Mesenchymal stem cell (in vitro differentiated cells and primary cell): ENCODE results near the gene KIF21A.

ENCODE experiments used
- DNase-seq: peaks from one replicate; pipeline ENCODE4 v3.0.0-alpha.2; 2013
- H2AFZ ChIP-seq: one replicate; pipeline ENCODE4 v1.6.1; 2013; ENCODE audit warnings: low read depth, mild to moderate bottlenecking, control low read depth, inconsistent platforms, low read length, moderate library complexity
- H2AK5ac ChIP-seq: 2 replicates; pipeline ENCODE4 v1.6.1; 2013; ENCODE audit warnings: low read length, moderate library complexity, mild to moderate bottlenecking, inconsistent platforms; ENCODE audit not compliant: severe bottlenecking
- H2BK120ac ChIP-seq: one replicate; pipeline ENCODE4 v1.6.1; 2013; ENCODE audit warnings: low read depth, mild to moderate bottlenecking, inconsistent platforms, low read length, moderate library complexity
- H2BK12ac ChIP-seq, 2 experiments: one replicate each; pipeline ENCODE4 v1.6.1; 2013; ENCODE audit warnings: inconsistent platforms in 2 of 2, low read length in 2 of 2, mild to moderate bottlenecking in 2 of 2, moderate library complexity in 2 of 2, control low read depth in 1 of 2
- H2BK15ac ChIP-seq: one replicate; pipeline ENCODE4 v1.6.1; 2013; ENCODE audit warnings: mild to moderate bottlenecking, low read depth, inconsistent platforms; ENCODE audit not compliant: poor library complexity, severe bottlenecking
- H2BK5ac ChIP-seq: 2 replicates; pipeline ENCODE4 v1.6.1; 2013; ENCODE audit warnings: low read depth, mild to moderate bottlenecking, low read length, control low read depth, inconsistent platforms; ENCODE audit not compliant: poor library complexity, severe bottlenecking
- H3K14ac ChIP-seq, 2 experiments: one replicate each; pipeline ENCODE4 v1.6.1; 2013; ENCODE audit warnings: inconsistent platforms in 2 of 2, low read length in 2 of 2, control low read depth in 1 of 2, mild to moderate bottlenecking in 1 of 2, moderate library complexity in 1 of 2
- H3K18ac ChIP-seq, 2 experiments: one replicate each; pipeline ENCODE4 v1.6.1; 2013; ENCODE audit warnings: inconsistent platforms in 2 of 2, low read length in 2 of 2, control low read depth in 1 of 2, low read depth in 1 of 2, mild to moderate bottlenecking in 1 of 2
- H3K23ac ChIP-seq, 2 experiments: one replicate each; pipeline ENCODE4 v1.6.1; 2013; ENCODE audit warnings: inconsistent platforms in 2 of 2, low read length in 2 of 2, mild to moderate bottlenecking in 2 of 2, moderate library complexity in 2 of 2, control low read depth in 1 of 2
- H3K27ac ChIP-seq: 2 replicates; pipeline ENCODE4 v1.5.1; 2013; ENCODE audit warnings: mild to moderate bottlenecking, moderate library complexity, low read length, control low read depth, inconsistent platforms; ENCODE audit not compliant: poor library complexity, severe bottlenecking
- H3K27me3 ChIP-seq, 2 experiments: 2 replicates each; pipeline versions ENCODE4 v1.6.1 to v1.7.0; 2013; ENCODE audit warnings: low read length in 2 of 2, mild to moderate bottlenecking in 2 of 2, moderate library complexity in 2 of 2, control low read depth in 1 of 2, inconsistent platforms in 1 of 2; ENCODE audit not compliant: control insufficient read depth in 1 of 2, insufficient read depth in 1 of 2
- H3K36me3 ChIP-seq, 2 experiments: 2 replicates each; pipeline versions ENCODE4 v1.6.1 to v1.7.0; 2013; ENCODE audit warnings: low read length in 2 of 2, control low read depth in 1 of 2, inconsistent platforms in 1 of 2, low read depth in 1 of 2, mild to moderate bottlenecking in 1 of 2; ENCODE audit not compliant: insufficient read depth in 2 of 2, control insufficient read depth in 1 of 2
- H3K4ac ChIP-seq, 2 experiments: one replicate each; pipeline ENCODE4 v1.6.1; 2013; ENCODE audit warnings: inconsistent platforms in 2 of 2, low read length in 2 of 2, mild to moderate bottlenecking in 2 of 2, moderate library complexity in 2 of 2, control low read depth in 1 of 2, low read depth in 1 of 2
- H3K4me1 ChIP-seq: 2 replicates; pipeline ENCODE4 v1.6.1; 2013; ENCODE audit warnings: low read depth, low read length, control low read depth; ENCODE audit not compliant: control insufficient read depth, insufficient read depth
- H3K4me2 ChIP-seq: 2 replicates; pipeline ENCODE4 v1.6.1; 2013; ENCODE audit warnings: low read length, mild to moderate bottlenecking, inconsistent platforms; ENCODE audit not compliant: poor library complexity, severe bottlenecking
- H3K4me3 ChIP-seq, 2 experiments: 2 replicates each; pipeline versions ENCODE4 v1.5.1 to v1.7.0; 2013; ENCODE audit warnings: low read length in 2 of 2, mild to moderate bottlenecking in 2 of 2, control low read depth in 1 of 2, low read depth in 1 of 2; ENCODE audit not compliant: insufficient read depth in 1 of 2
- H3K79me1 ChIP-seq: replicated peaks from 2 replicates; pipeline ENCODE4 v1.6.1; 2013; ENCODE audit warnings: mild to moderate bottlenecking, control low read depth, low read length, inconsistent platforms; ENCODE audit not compliant: poor library complexity, severe bottlenecking
- H3K9ac ChIP-seq: 2 replicates; pipeline ENCODE4 v1.7.0; 2013; ENCODE audit warnings: mild to moderate bottlenecking, low read length, moderate library complexity
- H3K9me3 ChIP-seq: 2 replicates; pipeline ENCODE4 v1.7.0; 2013; ENCODE audit warnings: mild to moderate bottlenecking, low read length; ENCODE audit not compliant: control insufficient read depth
- H4K8ac ChIP-seq: one replicate; pipeline ENCODE4 v1.6.1; 2013; ENCODE audit warnings: inconsistent platforms, mild to moderate bottlenecking, low read length, moderate library complexity
- H4K91ac ChIP-seq: one replicate; pipeline ENCODE4 v1.6.1; 2013; ENCODE audit warnings: mild to moderate bottlenecking, low read length, inconsistent platforms
- WGBS: methylation state at CpG from one replicate; pipeline ENCODE4 v1.1.7; 2013; ENCODE audit warnings: mixed read lengths; 5-methylcytosine and 5-hydroxymethylcytosine counted together

Gene KIF21A

DNA sequence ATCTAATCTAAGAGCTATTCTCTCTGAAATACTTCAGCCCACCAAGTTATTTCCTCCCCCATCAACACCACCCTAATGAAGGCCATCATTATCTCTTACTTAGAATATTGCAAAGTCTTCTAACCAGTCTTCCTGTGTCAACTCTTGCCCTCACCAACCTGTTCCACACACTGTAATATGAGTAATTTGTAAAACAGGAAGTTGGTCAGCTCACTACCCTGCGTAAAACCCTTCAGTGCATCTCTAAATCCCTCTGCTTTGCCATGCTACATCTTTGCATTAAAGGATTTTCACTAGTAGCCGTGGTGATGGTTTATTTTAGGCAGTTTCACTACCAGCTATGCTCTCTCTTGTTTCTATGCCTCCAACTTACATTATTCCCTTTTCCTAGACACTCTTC is 70.0 kb downstream of the KIF21A start:
- no peak overlapping the region for H2BK5ac ChIP-seq
- no peaks in the 10 kb centered on the region for H3K27me3 ChIP-seq
- H2AK5ac ChIP-seq: no peak overlapping the region
- no peak overlapping the region for H2BK120ac ChIP-seq
- no peak overlapping the region for H3K4me2 ChIP-seq
- H3K9me3 ChIP-seq: no peaks in the 10 kb centered on the region
- peaks cover 7% of the 10 kb centered on the region for H3K79me1 ChIP-seq
- no peak overlapping the region for H3K4me3 ChIP-seq
- H2AFZ ChIP-seq: no peak overlapping the region
- H3K18ac ChIP-seq: peak overlapping the region in 1 of 2 experiments; percentile 21
- no peak overlapping the region for H3K23ac ChIP-seq
- no peak overlapping the region for H4K91ac ChIP-seq
- no peaks in the 10 kb centered on the region for H3K36me3 ChIP-seq
- H2BK12ac ChIP-seq: no peak overlapping the region
- H3K9ac ChIP-seq: no peak overlapping the region
- WGBS: 65% methylated on average over 2 of the region's 2 CpGs
- no peak overlapping the region for H3K14ac ChIP-seq
- no peak overlapping the region for H3K4ac ChIP-seq
- no peak overlapping the region for H2BK15ac ChIP-seq
- no peak overlapping the region for H4K8ac ChIP-seq
- no peak overlapping the region for H3K27ac ChIP-seq
- H3K4me1 ChIP-seq: no peaks in the 10 kb centered on the region
- DNase-seq: no peak

DNA sequence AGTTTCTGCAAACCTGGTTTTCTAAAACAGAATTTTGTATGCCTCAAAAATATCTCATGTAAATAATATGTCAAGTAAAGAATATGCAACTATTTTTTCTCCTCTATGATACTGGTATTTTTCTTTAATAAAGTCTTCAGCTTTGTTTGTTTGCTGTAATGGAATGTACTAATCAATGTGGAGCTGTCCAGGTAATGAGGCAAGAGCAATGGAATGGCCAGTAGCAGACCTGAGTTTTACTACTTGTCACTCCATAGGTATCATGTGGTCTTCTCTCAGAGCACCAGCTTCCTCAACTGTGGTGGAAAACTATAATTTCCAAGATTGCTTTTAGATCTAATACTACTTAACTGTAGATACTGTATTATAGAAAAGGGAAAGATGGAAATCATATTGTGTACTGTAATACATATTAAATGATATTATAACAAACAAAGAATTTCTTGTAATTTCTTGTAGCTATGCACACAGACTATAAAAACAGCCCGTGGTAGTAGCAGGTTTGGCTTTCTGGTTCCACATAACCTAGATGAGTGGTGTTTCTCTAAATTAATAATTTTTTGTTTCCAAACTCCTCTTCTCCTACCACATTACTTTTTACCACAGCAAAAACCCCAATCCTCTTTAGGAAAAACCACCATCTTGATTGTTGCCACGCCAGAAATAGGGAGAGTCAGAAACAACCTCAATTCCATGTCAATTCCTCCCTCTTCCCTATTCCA is 70.6 kb downstream of the KIF21A start:
- Histone ChIP-seq H2AFZ (no peak overlapping the region), H3K23ac (no peak overlapping the region), H4K91ac (no peak overlapping the region), H2BK15ac (no peak overlapping the region), H2BK5ac (no peak overlapping the region), H3K27me3 (no peaks in the 10 kb centered on the region), H3K9ac (no peak overlapping the region), H2BK120ac (no peak overlapping the region), H3K36me3 (no peaks in the 10 kb centered on the region), H3K79me1 (peaks cover 7% of the 10 kb centered on the region), H3K4me3 (no peak overlapping the region), H3K14ac (no peak overlapping the region), H2AK5ac (no peak overlapping the region), H3K9me3 (no peaks in the 10 kb centered on the region), H4K8ac (no peak overlapping the region), H3K4me1 (no peaks in the 10 kb centered on the region), H2BK12ac (no peak overlapping the region), H3K4ac (no peak overlapping the region), H3K18ac (no peak overlapping the region), H3K4me2 (no peak overlapping the region), H3K27ac (no peak overlapping the region)
- DNase-seq: no peak
- 92% methylated on average over 2 of the region's 2 CpGs for WGBS

DNA sequence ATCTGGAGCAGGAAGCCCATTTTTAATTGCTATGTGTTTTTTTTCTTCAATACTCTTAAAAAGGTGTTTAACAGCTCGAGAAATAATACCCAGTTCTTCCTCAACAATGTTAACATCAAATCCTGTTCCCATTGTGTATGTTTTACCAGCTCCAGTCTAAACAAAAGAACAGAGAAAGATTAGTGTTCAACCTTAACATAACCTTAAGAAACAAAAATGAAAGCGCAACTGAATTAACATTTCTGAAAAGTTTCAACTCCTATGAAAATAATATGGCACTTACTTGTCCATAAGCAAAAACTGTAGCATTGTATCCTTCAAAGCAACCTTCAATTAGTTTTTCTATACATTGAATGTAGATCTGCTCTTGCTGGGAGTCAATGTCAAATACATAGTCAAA is 73.2 kb downstream of the KIF21A start:
- WGBS: 92% methylated on average over 2 of the region's 2 CpGs
- Histone ChIP-seq H3K4ac (no peak overlapping the region), H3K14ac (no peak overlapping the region)

DNA sequence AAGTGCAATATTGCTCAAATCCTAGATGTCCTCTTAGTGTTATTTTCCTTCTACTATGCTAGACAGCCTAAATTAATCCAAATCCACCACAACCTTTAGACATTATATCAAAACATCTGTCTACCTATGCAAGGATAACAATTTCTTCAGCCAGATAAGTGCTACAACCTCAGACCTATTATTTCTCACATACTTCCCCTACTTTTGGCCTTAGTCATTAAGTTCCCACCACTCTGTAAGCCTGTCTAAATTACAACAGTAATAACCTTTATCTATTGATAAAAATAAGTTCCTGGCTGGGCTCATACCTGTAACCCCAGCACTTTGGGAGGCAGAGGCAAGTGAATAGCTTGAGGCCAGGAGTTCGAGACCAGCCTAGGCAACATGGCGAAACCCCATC is 74.0 kb downstream of the KIF21A start:
- Histone ChIP-seq H4K91ac (no peak overlapping the region), H3K4me1 (no peaks in the 10 kb centered on the region), H2AFZ (no peak overlapping the region), H3K27ac (no peak overlapping the region), H2BK120ac (no peak overlapping the region), H3K18ac (no peak overlapping the region), H3K4me2 (no peak overlapping the region), H3K4ac (no peak overlapping the region), H3K27me3 (no peaks in the 10 kb centered on the region), H3K9ac (no peak overlapping the region), H3K79me1 (peaks cover 6% of the 10 kb centered on the region), H3K14ac (no peak overlapping the region), H3K36me3 (no peaks in the 10 kb centered on the region), H2BK12ac (no peak overlapping the region), H3K4me3 (no peak overlapping the region), H2BK15ac (no peak overlapping the region), H4K8ac (no peak overlapping the region), H2BK5ac (no peak overlapping the region), H3K9me3 (no peaks in the 10 kb centered on the region), H2AK5ac (no peak overlapping the region), H3K23ac (no peak overlapping the region)
- 100% methylated on average over 2 of the region's 2 CpGs for WGBS
- no peak for DNase-seq

More for the DNA sequence above, 73.2 kb downstream of the KIF21A start:
- H3K27me3 ChIP-seq: no peaks in the 10 kb centered on the region
- H3K4me1 ChIP-seq: no peaks in the 10 kb centered on the region
- no peak overlapping the region for H2AK5ac ChIP-seq
- DNase-seq: no peak
- no peak overlapping the region for H4K91ac ChIP-seq
- H4K8ac ChIP-seq: no peak overlapping the region
- no peak overlapping the region for H3K4me3 ChIP-seq
- H3K27ac ChIP-seq: no peak overlapping the region
- H3K23ac ChIP-seq: no peak overlapping the region
- no peaks in the 10 kb centered on the region for H3K36me3 ChIP-seq
- H3K79me1 ChIP-seq: peaks cover 6% of the 10 kb centered on the region
- H3K4me2 ChIP-seq: no peak overlapping the region
- H2BK12ac ChIP-seq: no peak overlapping the region
- H2BK15ac ChIP-seq: no peak overlapping the region
- H3K9me3 ChIP-seq: no peaks in the 10 kb centered on the region
- H2AFZ ChIP-seq: no peak overlapping the region
- no peak overlapping the region for H2BK5ac ChIP-seq
- no peak overlapping the region for H3K9ac ChIP-seq
- H3K18ac ChIP-seq: no peak overlapping the region
- no peak overlapping the region for H2BK120ac ChIP-seq
